EL (cell line): ENCODE measurements around the gene MPZL2.

Source experiments
- DNase-seq: peaks from one replicate; pipeline ENCODE4 v3.0.0-alpha.2; 2016

Gene MPZL2

GRCh38 chr11:118283037-118283636, 19.0 kb upstream of the MPZL2 start:
- DNase-seq, result no peak

GRCh38 chr11:118282606-118283005, 18.5 kb upstream of the MPZL2 start:
- no peak for DNase-seq

- no peak for DNase-seq
These were observed 17.2 kb upstream of the MPZL2 start for GRCh38 chr11:118281284-118281683.

- DNase-seq, result peak; percentile 45
These were observed 13.2 kb upstream of the MPZL2 start for GRCh38 chr11:118277312-118277711.

- no peak for DNase-seq
These were observed 12.3 kb upstream of the MPZL2 start for GRCh38 chr11:118276422-118276821.

GRCh38 chr11:118275176-118275575, 11.1 kb upstream of the MPZL2 start:
- DNase-seq, result peak; percentile 74

- no peak for DNase-seq
These were observed 10.1 kb upstream of the MPZL2 start for GRCh38 chr11:118274186-118274585.

- no peak for DNase-seq
These were observed 7.9 kb upstream of the MPZL2 start for GRCh38 chr11:118272001-118272400.

GRCh38 chr11:118267486-118267885, 3.4 kb upstream of the MPZL2 start:
- DNase-seq, result no peak

- no peak for DNase-seq
These were observed 1.9 kb upstream of the MPZL2 start for GRCh38 chr11:118265954-118266353.

GRCh38 chr11:118264569-118265465, 720 bp upstream of the MPZL2 start:
- DNase-seq, result no peak

- DNase-seq, result no peak
These were observed 985 bp downstream of the MPZL2 start for GRCh38 chr11:118263112-118263511.

GRCh38 chr11:118260353-118260752, 3.7 kb downstream of the MPZL2 start:
- no peak for DNase-seq

GRCh38 chr11:118259138-118259537, 5.0 kb downstream of the MPZL2 start:
- no peak for DNase-seq

GRCh38 chr11:118258410-118258809, 5.7 kb downstream of the MPZL2 start:
- no peak for DNase-seq

GRCh38 chr11:118252688-118253087, 11.4 kb downstream of the MPZL2 start:
- DNase-seq, result no peak

- peak; percentile 56 for DNase-seq
These were observed 12.0 kb downstream of the MPZL2 start, which contains the start of gene MPZL3 for GRCh38 chr11:118251858-118252652. TSS of gene MPZL3 (minus strand) at chr11:118252365. CDS start at chr11:118252294, 71 bp downstream.

- DNase-seq, result no peak
These were observed 17.1 kb downstream of the MPZL2 start for GRCh38 chr11:118247041-118247440.

GRCh38 chr11:118245936-118246562, 18.0 kb downstream of the MPZL2 start:
- no peak for DNase-seq

GRCh38 chr11:118243993-118244762, 19.9 kb downstream of the MPZL2 start:
- no peak for DNase-seq

- DNase-seq, result no peak
These were observed 20.9 kb downstream of the MPZL2 start for GRCh38 chr11:118243161-118243560.

GRCh38 chr11:118241764-118242098, 22.4 kb downstream of the MPZL2 start:
- no peak for DNase-seq
